Central memory CD4-positive, alpha-beta T cell (primary cell): ENCODE results near the gene CNTF.
"Not testable (repeated sequence)": the region's sequence is repeated elsewhere in the genome, so short reads cannot be mapped to it uniquely, and the experiment has no call there.

ENCODE experiments used
- DNase-seq: peaks from one replicate; pipeline ENCODE4 v3.0.0; 2022
- total RNA-seq, 3 experiments: gene quantifications; one replicate each; lab custom pipeline; 2026; lab: John Stamatoyannopoulos, UW

CNTF gene
- 2.1 to 3.2 (median 2.1) reads per million in 3 experiments for total RNA-seq

- no peak for DNase-seq
Observed at GRCh38 chr11:58622344-58622743, at the start of gene CNTF. CNTF (plus strand) TSS chr11:58622665; CDS start chr11:58622753, 88 bp downstream.

DNA sequence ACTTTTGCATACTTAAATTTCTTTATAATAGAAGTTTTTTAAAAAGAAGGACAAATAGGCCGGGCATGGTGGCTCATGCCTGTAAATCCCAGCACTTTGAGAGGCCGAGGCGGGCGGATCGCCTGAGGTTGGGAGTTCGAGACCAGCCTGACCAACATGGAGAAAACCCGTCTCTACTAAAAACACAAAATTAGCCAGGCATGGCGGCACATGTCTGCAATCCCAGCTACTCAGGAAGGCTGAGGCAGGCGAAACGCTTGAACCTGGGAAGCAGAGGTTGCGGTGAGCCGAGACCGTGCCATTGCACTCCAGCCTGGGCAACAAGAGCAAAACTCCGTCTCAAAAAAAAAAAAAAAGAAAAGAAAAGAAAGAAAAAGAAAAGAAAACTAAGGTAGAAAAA is 49.6 kb upstream of the CNTF start:
- not testable (repeated sequence) for DNase-seq

DNA sequence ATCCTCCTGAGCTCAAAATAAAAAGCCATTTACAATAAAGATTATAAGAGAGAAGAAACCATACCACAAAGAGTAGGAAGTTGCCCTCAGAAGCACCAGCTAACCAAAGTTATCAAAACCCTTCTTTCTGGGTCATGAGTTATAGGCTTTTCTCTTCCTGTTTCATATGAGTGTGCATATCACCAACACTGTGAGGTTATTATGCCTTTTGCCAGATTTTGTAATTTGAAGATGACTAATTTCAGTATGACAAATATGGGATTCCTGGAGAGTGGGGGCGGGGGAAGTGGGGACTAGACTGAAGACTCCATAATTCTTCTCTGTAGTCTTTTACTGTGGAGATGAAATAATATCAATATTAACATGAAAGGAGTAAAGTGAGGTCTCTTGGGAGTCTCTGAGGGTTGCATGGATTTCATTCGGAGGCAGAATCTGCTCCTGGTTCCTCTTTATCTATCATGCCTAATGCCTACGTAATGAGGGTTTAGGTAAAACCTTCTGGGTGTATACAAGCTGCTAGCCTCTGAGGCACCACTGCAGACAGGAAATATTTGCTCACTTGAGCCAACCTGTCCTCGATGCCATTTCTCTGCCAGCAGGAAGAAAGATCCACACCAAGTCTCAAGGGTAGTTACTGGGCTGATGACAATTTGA is 48.9 kb upstream of the CNTF start:
- peak; percentile 62 for DNase-seq

- DNase-seq = no peak
Observed at GRCh38 chr11:58574881-58575280, 47.6 kb upstream of the CNTF start.

- DNase-seq = peak; percentile 75
Observed at GRCh38 chr11:58575377-58576020, 47.0 kb upstream of the CNTF start, which contains the start of gene LPXN. LPXN (minus strand) TSS chr11:58575856; CDS start chr11:58575772, 84 bp downstream.

DNA sequence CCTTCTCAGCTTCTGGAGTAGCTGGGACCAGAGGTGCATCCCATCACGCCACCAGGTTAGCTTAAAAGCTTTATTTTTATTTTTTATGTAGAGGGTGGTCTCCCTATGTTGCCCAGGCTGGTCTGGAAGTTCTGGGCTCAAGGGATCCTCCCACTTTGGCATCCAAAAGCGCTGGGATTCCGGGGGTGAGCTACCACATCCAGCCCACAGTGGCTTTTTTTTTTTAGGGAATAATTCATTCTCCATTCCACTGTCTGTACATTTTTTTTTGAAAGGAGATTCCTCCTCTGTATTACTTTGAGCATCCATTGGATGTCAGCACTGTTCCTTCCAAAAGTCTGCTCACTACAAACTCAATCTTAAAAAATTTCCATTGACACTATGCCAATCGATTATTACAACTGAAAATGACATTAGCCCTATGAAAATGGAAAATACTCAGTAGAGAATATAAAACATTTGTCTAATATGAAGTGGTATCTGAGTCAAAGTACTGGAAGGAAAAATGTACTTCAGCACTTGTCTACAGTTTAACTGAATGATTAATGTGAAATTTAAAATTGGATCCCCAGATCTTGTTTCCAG is 45.5 kb upstream of the CNTF start:
- DNase-seq = no peak

DNA sequence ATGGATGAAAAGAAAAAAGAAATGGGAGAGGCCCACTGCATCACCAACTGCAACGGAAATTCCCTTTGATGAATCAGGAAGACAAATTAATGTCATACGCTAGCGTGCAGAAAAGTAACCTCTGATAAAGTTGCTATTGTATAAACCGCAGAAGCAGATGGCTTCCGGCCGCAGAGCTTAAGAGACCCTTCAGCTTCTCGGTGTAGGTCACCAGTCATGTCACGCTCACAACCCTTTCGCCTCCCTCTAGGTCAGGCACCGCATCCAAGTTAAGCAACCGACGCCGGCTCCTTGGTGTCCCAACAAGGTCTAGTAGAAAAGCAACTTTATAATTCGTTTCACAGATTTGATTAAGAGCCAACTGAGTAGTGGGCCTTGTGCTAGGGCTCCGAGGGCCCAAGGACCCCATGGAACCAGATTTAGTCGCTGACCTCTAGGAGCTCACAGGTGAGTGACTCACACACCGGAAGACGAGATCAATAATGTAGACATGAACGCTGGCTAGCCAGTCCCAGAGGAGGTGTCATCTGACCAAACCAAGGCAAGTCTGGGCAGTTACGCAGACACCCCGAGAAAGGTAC is 44.8 kb upstream of the CNTF start:
- DNase-seq = peak; percentile 83

- DNase-seq = peak; percentile 97
Observed at GRCh38 chr11:58578136-58578634, 44.3 kb upstream of the CNTF start.

- DNase-seq = peak; percentile 94
Observed at GRCh38 chr11:58578635-58579191, 43.8 kb upstream of the CNTF start, which contains the start of gene ZFP91. ZFP91 (plus strand) TSS chr11:58579063; CDS start chr11:58579282, 219 bp downstream.

GRCh38 chr11:58579192-58580129 is 43.0 kb upstream of the CNTF start:
- peak; percentile 89 for DNase-seq

GRCh38 chr11:58580311-58580710 is 42.2 kb upstream of the CNTF start:
- no peak for DNase-seq

DNA sequence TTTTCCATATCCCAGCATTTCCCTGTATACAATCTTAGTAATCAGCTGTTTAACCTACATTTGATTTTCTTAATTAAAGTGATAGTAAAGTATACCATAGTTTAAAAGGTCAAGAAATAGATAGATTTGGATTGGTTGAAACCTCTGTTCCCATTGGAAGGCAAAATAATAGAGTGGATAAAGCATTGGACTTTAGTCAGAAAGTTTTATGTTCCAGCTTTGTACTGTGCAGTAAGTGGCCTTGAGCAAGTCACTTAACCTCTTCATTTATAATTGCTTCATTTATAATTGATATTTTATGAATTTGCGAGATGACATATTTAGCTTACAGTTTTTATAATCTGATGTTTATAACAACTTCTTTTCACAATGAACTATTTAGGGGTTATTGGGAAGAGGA is 40.0 kb upstream of the CNTF start:
- DNase-seq = no peak

GRCh38 chr11:58586998-58587397 is 35.5 kb upstream of the CNTF start:
- DNase-seq = no peak

GRCh38 chr11:58591659-58592058 is 30.8 kb upstream of the CNTF start:
- DNase-seq = no peak

- DNase-seq = no peak
Observed at GRCh38 chr11:58592760-58593472, 29.5 kb upstream of the CNTF start.

GRCh38 chr11:58594826-58595225 is 27.6 kb upstream of the CNTF start:
- no peak for DNase-seq

DNA sequence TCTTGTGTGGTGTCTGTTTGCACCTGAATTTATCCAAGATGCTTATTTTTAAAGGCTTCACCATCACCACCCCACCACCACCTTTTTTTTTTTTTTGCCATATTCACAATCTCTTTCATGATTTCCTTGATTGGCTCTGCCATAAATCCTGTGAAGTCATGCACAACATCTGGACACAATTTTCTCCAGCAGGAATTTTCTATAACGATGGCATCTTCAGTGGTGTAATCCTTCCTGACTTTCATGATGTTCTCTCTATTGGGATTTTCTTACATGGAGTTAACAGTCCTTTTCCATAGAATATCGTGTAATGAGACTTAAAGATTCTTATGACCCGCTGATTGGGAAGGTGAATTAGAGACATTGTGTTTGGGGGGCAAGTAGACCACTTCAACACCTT is 25.8 kb upstream of the CNTF start:
- DNase-seq = no peak

GRCh38 chr11:58597486-58598144 is 24.9 kb upstream of the CNTF start:
- DNase-seq = no peak

DNA sequence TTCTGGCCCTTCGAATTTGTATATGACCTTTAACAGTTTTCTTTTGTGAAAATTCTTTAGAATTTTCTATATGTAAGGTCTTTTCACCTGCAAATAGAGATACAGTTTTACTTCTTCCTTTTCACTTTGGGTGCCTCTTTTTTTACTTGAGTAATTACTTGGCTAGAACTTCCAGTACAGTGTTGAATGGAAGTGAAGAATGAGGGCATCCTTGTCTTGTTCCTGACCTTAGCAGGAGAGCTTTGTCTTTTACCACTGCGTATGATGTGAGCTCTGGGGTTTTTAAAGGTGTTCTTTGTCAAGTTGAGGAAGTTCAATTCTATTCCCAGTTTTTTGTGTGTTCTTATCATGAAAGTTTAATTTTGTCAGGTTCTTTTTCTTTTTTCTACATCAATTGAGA is 22.0 kb upstream of the CNTF start:
- no peak for DNase-seq

- DNase-seq = no peak
Observed at GRCh38 chr11:58606930-58607714, 15.3 kb upstream of the CNTF start.
